HCT116 (cell line): ENCODE measurements around the gene ENPP5. TPM values are rescaled to one million over a fixed set of nuclear protein-coding genes. Genes with fewer than 3 reads are reported as not detected.
"Not testable (repeated sequence)": the region's sequence is repeated elsewhere in the genome, so short reads cannot be mapped to it uniquely, and the experiment has no call there.

ENCODE experiments used
- ATAC-seq: fragments of 200-7000 bp; cut with Tn5 transposase; 2 replicates; pipeline ENCODE4 v1.9.1; 2020; ENCODE audit warnings: mild to moderate bottlenecking, moderate library complexity
- BruUV-seq: library from RNA; stranded (reverse); fragments of 400-500 nt; replicated peaks from 2 replicates; lab custom pipeline; 2021; lab: Mats Ljungman, UMichigan
- CTCF ChIA-PET: fragments of 300-600 bp; sonication (Branson Sonifier 250); formaldehyde crosslinking; loops from one replicate; lab custom pipeline; 2021; ENCODE audit warnings: antibody characterized with exemption; lab: Charles Lee
- POLR2A ChIA-PET: fragments of 300-600, 350-600 bp; sonication (Branson Sonifier 250); formaldehyde crosslinking; loops from one replicate; lab custom pipeline; 2021; ENCODE audit warnings: antibody characterized with exemption; lab: Charles Lee
- RAD21 ChIA-PET, 2 experiments: fragments of 300-600 bp; sonication (Branson Sonifier 250); formaldehyde crosslinking; loops; one replicate each; lab custom pipeline; 2023; ENCODE audit warnings: low total read pairs in 2 of 2; ENCODE audit not compliant: uncharacterized antibody in 2 of 2, unreplicated experiment in 2 of 2, low non-redundant PET in 1 of 2; lab: Charles Lee
- DNase-seq: peaks from one replicate; pipeline ENCODE4 v3.0.0-alpha.2; 2010; ENCODE audit warnings: low read depth, low spot score
- H2AFZ ChIP-seq: fragments of 200-600 bp; shearing (Covaris generic), sonication (generic); 2 replicates; pipeline ENCODE4 v1.6.1; 2017; ENCODE audit warnings: low read depth, mixed run types, mixed read lengths, antibody characterized with exemption, low read length; ENCODE audit not compliant: poor library complexity, severe bottlenecking
- H3K27ac ChIP-seq: 2 replicates; pipeline ENCODE4 v1.5.1; 2012; ENCODE audit warnings: low read depth, low read length
- H3K27me3 ChIP-seq: fragments of 200-600 bp; sonication (generic); 2 replicates; pipeline ENCODE4 v1.6.1; 2016; ENCODE audit warnings: mixed run types, low read length, mixed read lengths; ENCODE audit not compliant: insufficient read depth
- H3K36me3 ChIP-seq, 2 experiments: fragments of 200-500 bp in 1 of 2; fragments of 200-600 bp in 1 of 2; sonication (Bioruptor generic) in 1 of 2; sonication (generic) in 1 of 2; 2 replicates each; pipeline versions ENCODE4 v1.5.1 to v1.6.1; 2014 to 2016; ENCODE audit warnings: low read length in 2 of 2, inconsistent platforms in 1 of 2, mixed read lengths in 1 of 2, mixed run types in 1 of 2; ENCODE audit not compliant: insufficient read depth in 2 of 2, control insufficient read depth in 1 of 2
- H3K4me1 ChIP-seq, 2 experiments: fragments of 200-600 bp in 1 of 2; sonication (generic) in 1 of 2; 2 replicates each; pipeline versions ENCODE4 v1.5.1 to v1.6.1; 2012 to 2017; ENCODE audit warnings: low read length in 2 of 2, inconsistent platforms in 1 of 2, mild to moderate bottlenecking in 1 of 2, mixed read lengths in 1 of 2, mixed run types in 1 of 2, moderate library complexity in 1 of 2; ENCODE audit not compliant: insufficient read depth in 2 of 2, control insufficient read depth in 1 of 2
- H3K4me2 ChIP-seq: fragments of 200-600 bp; sonication (generic); 2 replicates; pipeline ENCODE4 v1.6.1; 2017; ENCODE audit warnings: mixed run types, low read length, mixed read lengths
- H3K4me3 ChIP-seq, 2 experiments: fragments of 200-600 bp in 1 of 2; sonication (generic) in 1 of 2; replicated peaks in 1 of 2; 2 replicates each; pipeline ENCODE4 v1.5.1; 2011 to 2016; ENCODE audit warnings: low read length in 2 of 2, control low read depth in 1 of 2, low read depth in 1 of 2, mild to moderate bottlenecking in 1 of 2, mixed read lengths in 1 of 2, mixed run types in 1 of 2
- H3K79me2 ChIP-seq: fragments of 200-600 bp; sonication (generic); 2 replicates; pipeline ENCODE4 v1.6.1; 2017; ENCODE audit warnings: mild to moderate bottlenecking, mixed run types, low read length, moderate library complexity, mixed read lengths; ENCODE audit not compliant: insufficient read depth
- H3K9ac ChIP-seq: fragments of 200-600 bp; sonication (generic); 2 replicates; pipeline ENCODE4 v1.6.1; 2016; ENCODE audit warnings: low read length, mixed read lengths
- H3K9me2 ChIP-seq: fragments of 200-600 bp; sonication (generic), shearing (Covaris generic); 2 replicates; pipeline ENCODE4 v1.6.1; 2017; ENCODE audit warnings: mixed run types, mild to moderate bottlenecking, moderate library complexity; ENCODE audit not compliant: insufficient read depth
- H3K9me3 ChIP-seq, 2 experiments: fragments of 200-500 bp in 1 of 2; fragments of 200-600 bp in 1 of 2; sonication (Bioruptor generic) in 1 of 2; sonication (generic) in 1 of 2; 2 replicates each; pipeline ENCODE4 v1.6.1; 2014 to 2017; ENCODE audit warnings: low read length in 2 of 2, mixed read lengths in 2 of 2, inconsistent platforms in 1 of 2, low read depth in 1 of 2, mild to moderate bottlenecking in 1 of 2, mixed run types in 1 of 2, moderate library complexity in 1 of 2; ENCODE audit not compliant: control insufficient read depth in 1 of 2, insufficient read depth in 1 of 2
- H4K20me1 ChIP-seq: fragments of 200-600 bp; sonication (generic), shearing (Covaris generic); 2 replicates; pipeline ENCODE4 v1.6.1; 2017; ENCODE audit warnings: mixed run types, mild to moderate bottlenecking, moderate library complexity; ENCODE audit not compliant: insufficient read depth
- CBX3 ChIP-seq: IDR thresholded peaks from 2 replicates; pipeline ENCODE4 v1.6.1; 2012; ENCODE audit warnings: low read depth
- CEBPB ChIP-seq: IDR thresholded peaks from 2 replicates; pipeline ENCODE4 v1.6.1; 2012; ENCODE audit warnings: low read depth
- EGR1 ChIP-seq: IDR thresholded peaks from 2 replicates; pipeline ENCODE4 v1.6.1; 2012; ENCODE audit warnings: low read depth
- EZH2 ChIP-seq: fragments of 200-600 bp; sonication (generic); IDR thresholded peaks from 2 replicates; pipeline ENCODE4 v1.6.1; 2017; ENCODE audit warnings: antibody characterized with exemption, mixed run types
- EZH2phosphoT487 ChIP-seq: fragments of 200-600 bp; IDR thresholded peaks from 2 replicates; pipeline ENCODE4 v1.6.1; 2018; ENCODE audit warnings: antibody characterized with exemption, borderline replicate concordance
- FOSL1 ChIP-seq: IDR thresholded peaks from 2 replicates; pipeline ENCODE4 v1.6.1; 2012; ENCODE audit warnings: low read depth
- RAD21 ChIP-seq: IDR thresholded peaks from 2 replicates; pipeline ENCODE4 v1.6.1; 2012; ENCODE audit warnings: low read depth, mild to moderate bottlenecking
- intact Hi-C: fragments of 100-400 bp; cut with micrococcal nuclease; formaldehyde crosslinking; loops from 2 replicates; pipeline ENCODE4 v1.10.0; 2022
- total RNA-seq: library from RNA; stranded (reverse); gene quantifications from one replicate; pipeline ENCODE4 v1.2.1, GENCODE V29; 2021; ENCODE audit not compliant: unreplicated experiment
- TF ChIP-seq, protein P1 (sequence below), 3 experiments: fragments of 200-600 bp in 1 of 3; sonication (generic) in 1 of 3; IDR thresholded peaks in 2 of 3; conservative IDR thresholded peaks in 1 of 3; 2 replicates each; pipeline ENCODE4 v1.5.1; 2012 to 2017; ENCODE audit warnings: low read depth in 2 of 3, low read length in 2 of 3, antibody characterized with exemption in 1 of 3, borderline replicate concordance in 1 of 3, control low read depth in 1 of 3, mild to moderate bottlenecking in 1 of 3, mixed read lengths in 1 of 3, mixed run types in 1 of 3, moderate library complexity in 1 of 3; ENCODE audit not compliant: insufficient read depth in 1 of 3

Gene ENPP5
- total RNA-seq, 1 experiment from 2014 or later, result 4.5 TPM

GRCh38 chr6:46159229-46159628 lies 11.6 kb downstream of the ENPP5 start:
- H3K79me2 ChIP-seq, result no peaks in the 10 kb centered on the region
- ATAC-seq (no peak), DNase-seq (no peak)
- TF ChIP-seq FOSL1, result no peak
- TF ChIP-seq EZH2, result no peak
- no peak for TF ChIP-seq RAD21
- TF ChIP-seq EZH2phosphoT487, result no peak
- no peak for TF ChIP-seq CBX3
- no peaks in the 10 kb centered on the region for H3K27me3 ChIP-seq
- no peak overlapping the region for H2AFZ ChIP-seq
- no TSS peak for BruUV-seq
- H3K9me2 ChIP-seq, result no peaks in the 10 kb centered on the region
- no peak overlapping the region for H3K27ac ChIP-seq
- ChIA-PET RAD21 (no interaction called here), CTCF (no interaction called here), POLR2A (no interaction called here)
- H4K20me1 ChIP-seq, result no peaks in the 10 kb centered on the region
- no peaks in the 10 kb centered on the region for H3K4me1 ChIP-seq
- intact Hi-C loops, result no loop called here
- peaks cover 5 to 7% of the 10 kb centered on the region in 2 experiments; a peak in 2 of 4 replicates for H3K36me3 ChIP-seq
- H3K9me3 ChIP-seq, result no peaks in the 10 kb centered on the region
- H3K9ac ChIP-seq, result no peak overlapping the region
- no peak overlapping the region for H3K4me2 ChIP-seq
- H3K4me3 ChIP-seq, result no peak overlapping the region

DNA sequence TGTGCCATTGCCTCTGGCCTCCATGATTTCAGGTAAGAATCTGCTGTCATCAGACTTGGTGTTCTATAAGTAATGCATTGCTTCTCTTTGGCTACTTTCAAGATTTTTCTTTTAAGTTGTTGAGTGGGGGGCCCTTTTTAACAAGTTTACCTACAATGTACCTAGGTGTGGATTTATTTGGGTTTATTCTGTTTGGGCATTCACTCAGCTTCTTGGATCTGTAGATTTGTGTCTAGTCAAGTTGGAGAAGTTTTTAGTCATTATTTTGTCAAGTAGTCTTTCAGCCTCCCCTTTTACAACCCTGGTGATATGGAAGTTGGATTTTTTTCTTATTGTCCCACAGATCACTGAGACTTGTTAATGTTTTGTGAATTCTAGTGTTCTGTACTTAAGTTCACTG lies 14.1 kb downstream of the ENPP5 start:
- no peaks in the 10 kb centered on the region for H3K9me3 ChIP-seq
- ChIA-PET CTCF (no interaction called here), POLR2A (no interaction called here), RAD21 (no interaction called here)
- no peak overlapping the region for H2AFZ ChIP-seq
- TF ChIP-seq EZH2 (no peak), EGR1 (no peak), CEBPB (no peak), RAD21 (no peak)
- TF ChIP-seq, protein P1, sequence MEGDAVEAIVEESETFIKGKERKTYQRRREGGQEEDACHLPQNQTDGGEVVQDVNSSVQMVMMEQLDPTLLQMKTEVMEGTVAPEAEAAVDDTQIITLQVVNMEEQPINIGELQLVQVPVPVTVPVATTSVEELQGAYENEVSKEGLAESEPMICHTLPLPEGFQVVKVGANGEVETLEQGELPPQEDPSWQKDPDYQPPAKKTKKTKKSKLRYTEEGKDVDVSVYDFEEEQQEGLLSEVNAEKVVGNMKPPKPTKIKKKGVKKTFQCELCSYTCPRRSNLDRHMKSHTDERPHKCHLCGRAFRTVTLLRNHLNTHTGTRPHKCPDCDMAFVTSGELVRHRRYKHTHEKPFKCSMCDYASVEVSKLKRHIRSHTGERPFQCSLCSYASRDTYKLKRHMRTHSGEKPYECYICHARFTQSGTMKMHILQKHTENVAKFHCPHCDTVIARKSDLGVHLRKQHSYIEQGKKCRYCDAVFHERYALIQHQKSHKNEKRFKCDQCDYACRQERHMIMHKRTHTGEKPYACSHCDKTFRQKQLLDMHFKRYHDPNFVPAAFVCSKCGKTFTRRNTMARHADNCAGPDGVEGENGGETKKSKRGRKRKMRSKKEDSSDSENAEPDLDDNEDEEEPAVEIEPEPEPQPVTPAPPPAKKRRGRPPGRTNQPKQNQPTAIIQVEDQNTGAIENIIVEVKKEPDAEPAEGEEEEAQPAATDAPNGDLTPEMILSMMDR (IDR thresholded peaks at IDR 0.05 in 2 of 3, conservative IDR thresholded peaks at IDR 0.05 in 1 of 3; ENCODE audit: borderline replicate concordance in 1 of 3, insufficient read depth in 1 of 3, low read depth in 2 of 3, low read length in 2 of 3), result no peak
- BruUV-seq, result no TSS peak
- no peaks in the 10 kb centered on the region for H3K4me1 ChIP-seq
- H3K27me3 ChIP-seq, result no peaks in the 10 kb centered on the region
- H3K9ac ChIP-seq, result no peak overlapping the region
- no peaks in the 10 kb centered on the region for H3K9me2 ChIP-seq
- H3K36me3 ChIP-seq, result peaks cover 5 to 7% of the 10 kb centered on the region in 2 experiments; a peak in 1 of 4 replicates
- H3K4me3 ChIP-seq, result no peak overlapping the region
- no peak overlapping the region for H3K27ac ChIP-seq
- DNase-seq (no peak), ATAC-seq (no peak)
- no peaks in the 10 kb centered on the region for H4K20me1 ChIP-seq
- no peaks in the 10 kb centered on the region for H3K79me2 ChIP-seq
- intact Hi-C loops, result no loop called here
- H3K4me2 ChIP-seq, result no peak overlapping the region

- H3K4me3 ChIP-seq, H2AFZ ChIP-seq, H3K4me1 ChIP-seq, DNase-seq, ATAC-seq, intact Hi-C loops, H4K20me1 ChIP-seq, H3K27me3 ChIP-seq, H3K4me2 ChIP-seq, CTCF ChIA-PET, H3K9me3 ChIP-seq, H3K27ac ChIP-seq, BruUV-seq, RAD21 ChIA-PET, H3K79me2 ChIP-seq, H3K36me3 ChIP-seq, POLR2A ChIA-PET, H3K9me2 ChIP-seq, H3K9ac ChIP-seq: not testable (repeated sequence)
These were observed 21.7 kb downstream of the ENPP5 start for GRCh38 chr6:46149066-46149465.
